AG09309 (cell line): ENCODE measurements around the gene ACSL1.

Experiments used
- DNase-seq: peaks from one replicate; pipeline ENCODE4 v3.0.0-alpha.2; 2010; ENCODE audit warnings: low read depth
- H3K4me3 ChIP-seq: 2 replicates; pipeline ENCODE4 v1.5.1; 2011; ENCODE audit warnings: mild to moderate bottlenecking, low read depth, low read length, moderate library complexity; ENCODE audit not compliant: control insufficient read depth
- TF ChIP-seq, protein P1 (sequence below): IDR thresholded peaks from 2 replicates; pipeline ENCODE4 v1.5.1; 2011; ENCODE audit warnings: mild to moderate bottlenecking, low read depth, low read length, inconsistent platforms; ENCODE audit not compliant: insufficient read depth, control insufficient read depth; ENCODE audit errors: missing control alignments

The ACSL1 gene

DNA sequence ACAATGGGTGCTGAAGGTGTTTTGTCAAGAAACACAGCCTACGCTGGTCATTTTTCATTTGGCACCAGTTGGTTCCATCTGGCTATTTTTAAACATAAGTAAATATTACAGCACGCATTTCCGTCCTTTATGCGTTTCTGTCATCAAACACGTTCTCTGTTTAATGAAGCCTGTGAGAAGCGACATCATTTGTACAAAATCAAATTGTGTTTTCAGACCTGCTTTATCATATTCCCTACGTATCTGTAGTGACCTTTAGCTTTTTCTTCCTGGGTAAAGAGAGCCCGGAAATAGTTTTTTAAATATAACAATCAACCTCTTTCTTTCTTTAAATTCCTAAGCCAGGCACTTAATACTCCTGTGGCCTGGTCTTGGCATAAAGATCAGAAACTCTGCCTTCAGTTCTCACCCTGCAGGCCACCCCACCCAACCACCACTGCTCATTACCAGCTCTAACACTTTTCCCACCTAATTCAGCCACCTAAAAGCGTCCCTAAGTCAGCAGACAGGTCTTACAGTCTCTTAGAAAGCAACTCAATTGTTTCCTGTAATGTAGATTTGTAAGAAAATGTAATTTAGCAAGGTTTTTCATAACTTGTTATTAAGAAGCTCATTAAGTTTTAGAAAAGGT lies 30.4 kb downstream of the ACSL1 start:
- TF ChIP-seq, protein P1, sequence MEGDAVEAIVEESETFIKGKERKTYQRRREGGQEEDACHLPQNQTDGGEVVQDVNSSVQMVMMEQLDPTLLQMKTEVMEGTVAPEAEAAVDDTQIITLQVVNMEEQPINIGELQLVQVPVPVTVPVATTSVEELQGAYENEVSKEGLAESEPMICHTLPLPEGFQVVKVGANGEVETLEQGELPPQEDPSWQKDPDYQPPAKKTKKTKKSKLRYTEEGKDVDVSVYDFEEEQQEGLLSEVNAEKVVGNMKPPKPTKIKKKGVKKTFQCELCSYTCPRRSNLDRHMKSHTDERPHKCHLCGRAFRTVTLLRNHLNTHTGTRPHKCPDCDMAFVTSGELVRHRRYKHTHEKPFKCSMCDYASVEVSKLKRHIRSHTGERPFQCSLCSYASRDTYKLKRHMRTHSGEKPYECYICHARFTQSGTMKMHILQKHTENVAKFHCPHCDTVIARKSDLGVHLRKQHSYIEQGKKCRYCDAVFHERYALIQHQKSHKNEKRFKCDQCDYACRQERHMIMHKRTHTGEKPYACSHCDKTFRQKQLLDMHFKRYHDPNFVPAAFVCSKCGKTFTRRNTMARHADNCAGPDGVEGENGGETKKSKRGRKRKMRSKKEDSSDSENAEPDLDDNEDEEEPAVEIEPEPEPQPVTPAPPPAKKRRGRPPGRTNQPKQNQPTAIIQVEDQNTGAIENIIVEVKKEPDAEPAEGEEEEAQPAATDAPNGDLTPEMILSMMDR, result no peak
- H3K4me3 ChIP-seq, result no peak overlapping the region
- no peak for DNase-seq

DNA sequence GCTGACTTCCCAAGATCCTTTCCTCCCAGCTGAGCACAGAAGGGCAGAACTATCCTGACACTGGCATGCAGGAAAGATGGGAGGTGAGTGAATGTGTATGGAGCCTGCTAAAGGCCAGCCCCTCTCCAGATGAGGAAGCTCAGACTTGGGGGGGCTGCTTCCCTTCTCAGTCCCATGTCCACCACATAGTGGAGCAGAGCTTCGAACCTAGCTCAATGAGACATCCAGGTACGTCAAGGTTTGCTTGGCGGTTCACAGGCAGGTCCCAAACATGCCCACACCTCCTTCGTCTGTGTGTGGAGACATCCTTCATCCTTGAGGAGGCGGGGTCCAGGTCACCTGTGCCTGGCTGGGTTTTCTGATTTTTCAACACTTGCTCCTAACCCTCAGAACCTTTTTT lies 31.3 kb downstream of the ACSL1 start:
- DNase-seq, result no peak
- TF ChIP-seq, protein P1, result no peak
- H3K4me3 ChIP-seq, result no peak overlapping the region

DNA sequence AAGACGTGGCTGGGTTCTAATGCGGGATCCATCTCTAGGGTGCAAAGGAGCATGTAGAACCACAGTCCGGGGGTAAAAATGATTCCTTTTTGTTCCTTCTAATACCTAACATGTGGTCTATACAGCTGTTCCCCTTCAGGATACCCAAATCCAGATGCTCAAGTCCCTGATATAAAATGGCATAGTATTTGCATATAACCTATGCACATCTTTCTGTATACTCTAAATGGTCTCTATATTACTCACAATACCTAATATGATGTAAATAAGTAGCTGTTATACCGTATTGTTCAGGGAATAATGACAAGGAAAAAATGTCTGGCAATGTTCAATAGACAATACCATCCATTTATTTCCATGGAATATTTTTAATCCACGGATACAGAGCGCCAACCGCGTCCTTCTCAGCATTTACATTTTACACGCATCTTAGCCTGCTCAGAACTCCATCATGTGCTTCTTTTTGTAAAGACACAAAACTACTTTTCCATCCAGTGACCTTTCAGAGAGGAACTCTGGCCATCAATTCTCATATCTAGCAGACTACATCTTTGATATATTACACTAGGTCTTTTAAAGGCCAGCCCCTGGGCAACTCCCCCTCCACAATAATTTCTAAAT lies 31.9 kb downstream of the ACSL1 start:
- DNase-seq, result no peak
- TF ChIP-seq, protein P1, result no peak
- no peak overlapping the region for H3K4me3 ChIP-seq

DNA sequence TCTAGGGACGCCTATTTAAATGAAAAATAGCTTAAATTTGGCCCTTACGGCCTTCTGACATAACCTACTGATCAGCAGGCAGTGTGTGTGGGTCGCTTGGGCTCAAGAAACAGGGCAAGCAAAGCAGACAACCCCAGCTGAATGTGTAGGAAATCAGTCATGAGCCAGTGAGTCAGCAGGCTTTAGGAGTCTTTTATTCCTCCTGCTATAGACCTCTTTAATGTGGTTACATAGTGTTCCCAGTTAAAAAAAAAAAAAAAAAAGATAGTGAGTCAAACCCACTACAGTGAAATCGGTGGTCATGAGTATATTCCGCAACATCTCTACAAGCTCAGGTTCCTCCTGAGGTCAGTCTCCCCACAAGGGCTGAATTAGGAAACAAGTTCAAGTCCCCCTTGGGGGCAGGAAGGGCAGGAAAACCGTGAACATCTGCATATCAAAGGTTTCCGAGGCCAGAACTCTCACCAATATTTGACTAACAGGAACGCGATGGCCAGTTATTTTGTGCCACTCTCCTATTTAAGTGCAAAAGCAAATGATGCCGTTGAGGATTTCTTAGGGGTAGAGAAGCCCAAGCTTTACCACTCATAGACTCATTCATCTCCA lies 32.7 kb downstream of the ACSL1 start:
- TF ChIP-seq, protein P1, result no peak
- DNase-seq, result peak; percentile 84
- H3K4me3 ChIP-seq, result no peak overlapping the region

DNA sequence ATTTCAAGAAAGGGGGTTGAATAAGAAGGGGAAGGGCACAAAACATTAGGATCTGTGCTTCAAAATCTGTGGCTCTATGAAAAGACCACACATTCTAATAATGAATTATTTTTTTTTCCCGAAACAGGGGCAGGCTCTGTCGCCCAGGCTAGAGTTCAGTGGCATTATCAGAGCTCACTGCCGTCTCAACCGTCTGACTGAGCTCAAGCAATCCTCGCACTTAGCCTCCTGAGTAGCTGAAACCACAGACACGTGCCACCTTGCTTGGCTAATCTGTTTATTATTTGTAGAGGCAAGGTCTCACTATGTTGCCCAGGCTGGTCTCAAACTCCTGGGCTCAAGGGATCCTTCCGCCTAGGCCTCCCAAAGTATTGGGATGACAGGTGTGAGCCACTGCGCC lies 33.4 kb downstream of the ACSL1 start:
- TF ChIP-seq, protein P1, result no peak
- H3K4me3 ChIP-seq, result no peak overlapping the region
- no peak for DNase-seq

DNA sequence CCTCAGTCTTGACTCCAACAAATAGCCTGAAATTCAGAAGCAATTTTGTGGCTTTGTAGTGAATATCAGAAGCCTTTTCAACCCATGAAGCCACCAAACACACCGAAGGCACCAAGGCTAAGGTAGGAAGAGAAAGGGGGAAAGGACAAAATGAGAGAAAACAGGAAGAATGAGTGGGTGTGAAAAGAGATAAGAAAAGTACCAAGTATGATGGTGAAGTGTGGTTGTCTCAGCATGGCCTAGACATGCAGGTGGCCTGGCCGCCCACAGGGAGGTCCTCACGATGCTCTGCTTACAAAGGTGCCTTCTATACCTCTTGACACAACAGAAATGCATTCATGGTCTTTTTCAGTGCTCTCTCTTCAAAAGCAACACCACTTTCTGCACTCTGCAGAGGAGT lies 34.9 kb downstream of the ACSL1 start:
- DNase-seq, result no peak
- TF ChIP-seq, protein P1, result no peak
- no peak overlapping the region for H3K4me3 ChIP-seq
